Left colon (tissue), 2 donors: ENCODE results near the gene GNGT1. TPM values are rescaled to one million over a fixed set of nuclear protein-coding genes. Genes with fewer than 3 reads are reported as not detected.
"Not testable (repeated sequence)": the region's sequence is repeated elsewhere in the genome, so short reads cannot be mapped to it uniquely, and the experiment has no call there.

Source experiments
- ATAC-seq: fragments of 200-7000 bp; cut with Tn5 transposase; one replicate; pipeline ENCODE4 v1.9.1; 2020; ENCODE audit warnings: mild to moderate bottlenecking, moderate library complexity
- DNase-seq, 2 donors: peaks; one replicate each; pipeline ENCODE4 v3.0.0-alpha.2; 2020
- intact Hi-C, 2 donors: fragments of 100-400 bp; cut with DNase I in 1 of 2; cut with micrococcal nuclease in 1 of 2; formaldehyde crosslinking; loops; one replicate each; pipeline versions ENCODE4 v1.11.2 to v1.14.0; 2022; cut with DNase I, micrococcal nuclease
- total RNA-seq, 2 donors: library from RNA; stranded (reverse); fragmentation: NEBNext Ultra II Directional; extraction: Animal tissue kit (Norgen Biotek cat#: 25700); gene quantifications; one replicate each; pipeline ENCODE4 v1.2.1, GENCODE V29; 2021
- donor health status: DM: no; HTN: no; CAD: no.
- donor health status: DM: yes; HTN: yes; CAD: no.

GNGT1 gene
- total RNA-seq, 2 donors from 2014 or later: not detected

DNA sequence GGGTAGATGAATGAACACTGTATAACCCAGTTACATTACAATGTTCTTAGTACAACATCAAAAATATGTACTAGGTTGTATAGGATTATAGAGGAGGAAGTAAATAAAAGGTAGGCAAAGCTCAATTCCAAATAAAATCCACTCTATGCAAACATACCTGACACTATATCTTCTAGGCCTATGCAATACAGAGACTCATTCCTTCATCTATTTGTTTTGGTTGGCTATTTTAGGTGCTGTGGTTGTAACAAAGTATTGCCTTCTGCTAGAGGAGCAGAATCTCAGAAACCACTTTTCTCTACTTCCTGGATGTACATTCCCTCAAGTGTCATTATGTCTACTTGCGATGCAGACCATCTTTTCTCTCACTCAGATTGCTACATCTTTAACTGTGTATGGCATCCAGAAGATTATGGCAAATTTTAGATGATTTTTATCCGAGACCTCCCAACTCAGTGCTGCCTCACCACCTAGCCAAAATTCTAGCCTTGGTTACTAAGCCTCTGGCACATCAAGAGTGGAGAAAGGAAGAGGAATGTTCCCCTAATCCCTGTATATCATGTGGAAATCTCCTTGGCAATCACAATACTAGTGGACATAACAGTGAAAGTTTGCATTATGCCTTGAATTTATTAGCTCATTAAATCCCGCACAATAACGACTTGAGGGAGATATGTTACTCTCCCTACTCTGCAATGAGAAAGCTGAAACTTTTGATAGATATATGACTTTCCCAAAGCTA lies 10.3 kb upstream of the GNGT1 start:
- intact Hi-C loops: no loop called here
- no peak for ATAC-seq
- no peak for DNase-seq

- DNase-seq: no peak
- ATAC-seq: no peak
- intact Hi-C loops: no loop called here
These were observed 8.7 kb upstream of the GNGT1 start for GRCh38 chr7:93897680-93898079.

DNA sequence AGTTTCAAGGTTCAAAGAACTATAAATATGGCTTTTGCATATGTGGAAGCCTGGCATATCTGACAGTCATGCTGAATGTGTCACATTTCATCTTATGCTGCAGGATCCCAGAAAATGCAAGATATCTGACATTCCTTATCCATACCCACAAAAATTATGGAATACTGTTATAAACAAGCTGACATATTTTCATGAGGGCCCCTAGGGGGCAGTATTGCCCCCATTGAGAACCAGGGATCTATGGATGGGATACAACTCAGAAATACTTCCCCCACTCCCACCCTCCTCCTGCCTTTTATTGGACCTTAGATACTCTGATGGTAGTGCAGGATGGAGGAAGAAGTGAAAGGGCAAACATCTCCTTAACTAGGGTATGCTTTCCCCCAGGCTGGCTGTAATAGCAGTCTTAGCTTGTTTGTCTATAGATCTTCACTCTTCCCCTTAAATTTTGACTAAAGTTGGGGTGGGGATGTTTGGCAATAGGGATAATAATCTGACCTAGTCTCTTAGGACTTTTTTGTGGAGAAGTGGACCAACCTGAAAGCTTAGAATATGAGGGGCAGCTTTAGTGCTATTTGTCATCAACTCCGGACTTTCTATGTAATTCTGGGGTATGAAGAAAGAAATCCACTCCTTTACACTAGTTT lies 3.5 kb upstream of the GNGT1 start:
- ATAC-seq: no peak
- intact Hi-C loops: loop anchor here in 1 of 2 donors (5.0 to 10.0 kb wide), 3 partner anchors 104 to 382 kb away; no protein-coding TSS in a partner anchor
- no peak for DNase-seq

- intact Hi-C loops: no loop called here
- DNase-seq (peak in 1 of 2 donors; percentile 27), ATAC-seq (no peak)
These were observed 4.0 kb downstream of the GNGT1 start for GRCh38 chr7:93910076-93910994.

GRCh38 chr7:93911242-93911641 lies 4.9 kb downstream of the GNGT1 start:
- intact Hi-C loops, ATAC-seq, DNase-seq: not testable (repeated sequence)

- intact Hi-C loops, ATAC-seq: not testable (repeated sequence)
These were observed 5.3 kb downstream of the GNGT1 start for GRCh38 chr7:93911661-93912060.

GRCh38 chr7:93913197-93913596 lies 6.8 kb downstream of the GNGT1 start:
- ATAC-seq: no peak
- DNase-seq: no peak
- intact Hi-C loops: no loop called here

More at GRCh38 chr7:93911661-93912060, 5.3 kb downstream of the GNGT1 start:
- not testable (repeated sequence) for DNase-seq

DNA sequence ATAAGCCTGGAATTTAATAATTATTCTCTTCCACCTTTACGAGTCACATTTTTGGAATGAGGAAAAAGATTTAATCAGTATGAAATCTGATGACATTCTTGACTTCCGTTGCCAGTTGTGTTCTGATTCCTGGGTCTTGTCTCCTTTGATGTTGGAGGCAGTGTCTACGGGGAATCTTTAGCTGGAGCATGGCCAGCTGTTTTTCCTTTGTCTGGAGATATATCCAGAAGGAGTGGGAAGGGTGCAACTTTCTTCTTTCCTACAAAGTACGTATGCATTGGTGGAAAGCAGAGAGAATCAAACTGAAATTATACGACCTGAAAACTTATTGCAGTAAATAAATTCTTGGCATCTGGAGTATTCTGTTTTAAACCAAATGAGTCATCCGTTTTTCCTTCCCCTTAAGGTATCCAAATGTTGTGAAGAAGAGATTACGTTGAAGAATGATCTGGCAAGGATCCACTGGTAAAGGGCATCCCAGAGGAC lies 8.3 kb downstream of the GNGT1 start:
- DNase-seq (no peak), ATAC-seq (no peak)
- intact Hi-C loops: no loop called here

DNA sequence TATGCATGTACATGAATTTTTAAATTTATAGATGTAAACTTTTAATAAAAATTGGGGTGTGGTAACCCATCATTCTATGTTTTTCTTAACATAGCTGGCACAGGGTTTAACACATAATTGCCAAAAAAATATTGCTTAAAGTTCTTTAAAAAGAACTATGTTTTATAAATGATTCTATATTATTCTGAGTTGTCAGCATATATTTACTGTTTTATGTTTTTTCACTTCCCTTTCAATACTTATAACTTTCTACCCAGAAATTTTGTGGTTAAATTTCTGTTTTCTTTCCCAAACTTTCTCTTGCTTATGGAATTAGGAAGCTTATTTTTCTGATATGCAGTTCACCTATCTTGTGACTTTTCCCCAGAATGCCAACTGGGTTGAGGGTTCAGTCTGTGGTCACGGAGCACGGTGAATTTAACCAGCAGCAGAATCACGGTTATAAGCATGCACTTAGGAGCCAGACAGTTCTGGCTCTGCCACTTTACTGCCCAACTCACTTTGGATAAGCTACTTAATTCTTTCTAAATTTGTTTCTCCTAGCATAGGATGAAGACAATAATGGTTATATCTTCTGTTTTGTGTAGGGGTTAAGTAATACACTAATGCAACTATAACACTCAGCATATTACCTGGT lies 9.0 kb downstream of the GNGT1 start:
- ATAC-seq, DNase-seq, intact Hi-C loops: not testable (repeated sequence)

DNA sequence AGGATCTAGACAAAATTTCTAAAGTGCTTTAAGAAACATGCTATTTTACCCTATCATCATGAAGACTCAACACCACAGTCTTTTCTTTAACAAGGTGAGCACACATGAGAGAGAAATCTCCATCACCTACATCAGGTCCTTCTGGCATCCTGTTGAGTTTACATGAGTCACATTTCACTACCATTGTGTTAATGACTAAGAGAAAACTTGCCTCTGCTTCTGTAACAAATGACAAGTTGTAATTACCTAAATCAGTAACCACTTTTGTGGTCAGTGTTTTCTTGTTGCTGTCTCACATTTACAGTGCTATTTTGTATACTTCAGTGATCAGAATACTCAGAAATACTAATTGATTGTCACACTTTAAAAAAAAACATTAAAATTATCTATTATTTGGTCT lies 9.5 kb downstream of the GNGT1 start:
- intact Hi-C loops, ATAC-seq, DNase-seq: not testable (repeated sequence)

DNA sequence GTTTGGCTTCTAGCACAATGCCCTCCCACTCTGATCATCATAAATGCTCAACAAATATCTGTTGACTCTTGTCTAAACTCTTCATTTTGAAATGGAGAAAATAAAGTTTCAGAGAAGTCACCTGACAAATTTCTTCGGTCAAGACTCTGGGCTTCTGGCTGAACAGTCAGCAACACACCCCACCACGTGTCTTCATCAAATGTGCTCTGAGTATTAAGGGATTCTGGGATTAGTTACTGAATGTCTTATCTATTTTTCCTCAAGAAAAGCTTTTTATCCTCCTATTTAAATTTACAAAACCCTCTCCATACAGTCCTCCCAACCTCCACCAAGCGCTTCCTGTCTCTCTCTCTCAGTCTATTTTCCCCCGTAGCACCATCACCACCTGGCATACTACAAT lies 9.9 kb downstream of the GNGT1 start:
- intact Hi-C loops, DNase-seq, ATAC-seq: not testable (repeated sequence)

- no peak for ATAC-seq
- intact Hi-C loops: no loop called here
These were observed 14.3 kb downstream of the GNGT1 start for GRCh38 chr7:93920496-93921182.

GRCh38 chr7:93921186-93921585 lies 14.8 kb downstream of the GNGT1 start:
- DNase-seq (no peak), ATAC-seq (no peak)
- intact Hi-C loops: no loop called here

More at GRCh38 chr7:93920496-93921182, 14.3 kb downstream of the GNGT1 start:
- no peak for DNase-seq

DNA sequence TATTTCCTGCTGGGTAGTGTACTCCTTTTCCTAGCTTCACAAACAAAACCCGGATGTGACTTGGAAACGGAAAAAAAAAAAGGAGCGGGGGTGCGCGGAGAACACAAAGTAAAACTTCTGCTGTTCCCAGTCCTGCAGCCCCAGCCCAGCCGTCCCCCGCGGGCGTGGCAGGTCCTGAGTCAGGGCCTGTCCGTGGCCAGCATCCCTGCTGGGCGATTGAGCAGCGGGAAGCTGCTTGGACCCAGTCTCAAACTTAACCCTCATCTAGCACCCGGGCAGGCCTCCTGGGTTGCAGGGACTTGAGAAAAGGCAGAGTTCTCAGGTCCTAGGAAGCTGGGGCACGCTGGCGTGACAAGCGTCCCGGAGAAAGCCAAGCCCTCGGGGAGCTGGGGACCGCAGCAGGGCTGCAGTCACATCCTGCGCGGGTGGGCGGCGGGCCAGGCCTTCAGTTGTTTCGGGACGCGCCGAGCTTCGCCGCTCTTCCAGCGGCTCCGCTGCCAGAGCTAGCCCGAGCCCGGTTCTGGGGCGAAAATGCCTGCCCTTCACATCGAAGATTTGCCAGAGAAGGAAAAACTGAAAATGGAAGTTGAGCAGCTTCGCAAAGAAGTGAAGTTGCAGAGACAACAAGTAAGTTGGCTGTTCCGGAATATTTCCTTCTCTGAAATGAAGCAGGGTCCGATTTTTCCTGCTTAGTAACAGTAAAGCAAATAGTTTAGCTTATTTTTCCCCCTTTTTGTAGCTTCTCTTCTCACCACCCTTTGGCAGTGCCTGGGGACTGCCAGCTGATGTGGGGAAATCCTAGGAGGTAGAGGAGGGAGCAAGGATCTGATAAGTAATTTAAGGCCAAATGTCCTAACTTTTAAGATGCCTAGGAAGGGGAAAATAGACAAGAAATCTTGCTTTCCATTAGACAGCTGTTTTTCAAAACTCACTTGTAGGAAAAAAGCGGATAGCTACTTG lies 15.5 kb downstream of the GNGT1 start, which contains the start of gene GNG11:
GNG11 (plus strand) TSS at position 129 of the 960 bp plus-strand sequence; CDS start at position 532, 403 bp downstream.
- peak; percentile 31 for ATAC-seq
- intact Hi-C loops: no loop called here
- peak; percentile 45 to 55 for DNase-seq

- ATAC-seq (no peak), DNase-seq (no peak)
- intact Hi-C loops: no loop called here
These were observed 16.9 kb downstream of the GNGT1 start for GRCh38 chr7:93923296-93923695.

DNA sequence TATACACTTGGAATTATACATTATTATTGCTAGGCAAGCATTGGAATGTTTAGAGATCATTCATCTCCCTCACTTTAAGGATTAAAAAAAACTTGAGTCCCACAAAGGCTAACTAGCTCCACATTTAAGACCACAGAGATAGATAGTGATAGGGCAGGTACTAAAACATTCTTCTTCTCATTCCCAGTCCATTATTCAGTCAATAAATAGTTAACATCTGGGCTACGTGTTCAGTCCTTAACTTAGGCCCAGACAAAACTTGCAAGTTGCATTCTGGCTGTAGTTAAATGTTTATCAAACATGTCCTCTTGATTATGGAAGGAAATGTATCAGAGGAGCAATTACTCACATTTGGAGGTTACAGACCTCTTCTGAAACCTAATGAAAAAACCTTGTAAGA lies 17.6 kb downstream of the GNGT1 start:
- ATAC-seq (no peak), DNase-seq (no peak)
- intact Hi-C loops: no loop called here

DNA sequence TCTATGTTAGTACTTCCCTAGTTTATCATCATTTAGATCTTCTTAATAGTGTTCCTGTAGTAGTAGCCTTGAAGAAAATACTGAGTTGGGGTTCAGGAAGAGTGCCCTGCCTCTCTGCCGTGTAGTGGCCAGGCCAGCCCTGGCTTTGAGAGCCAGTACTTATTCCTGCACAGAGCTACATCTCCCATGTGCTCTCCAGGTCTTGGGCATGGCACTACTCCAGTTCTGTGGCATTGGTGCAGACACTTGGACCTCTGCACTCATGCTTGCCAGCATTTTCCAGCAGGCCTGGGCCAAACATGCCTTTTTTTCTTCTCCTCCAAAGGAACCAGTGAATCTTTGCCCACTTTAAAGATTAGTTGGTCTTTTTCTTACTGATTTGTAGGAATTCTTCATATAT lies 20.4 kb downstream of the GNGT1 start:
- intact Hi-C loops: no loop called here
- DNase-seq (no peak), ATAC-seq (no peak)
